Measurements from ENCODE around the gene CSF1R. TPM values are rescaled to one million over a fixed set of nuclear protein-coding genes. Genes with fewer than 3 reads are reported as not detected.

Gene CSF1R
- total and polyA plus RNA-seq, 2 of the 8 experiments (the other 6 are each of a cell fraction or from before 2014, with no cell fraction given), result 0.12 TPM; not detected in 1

DNA sequence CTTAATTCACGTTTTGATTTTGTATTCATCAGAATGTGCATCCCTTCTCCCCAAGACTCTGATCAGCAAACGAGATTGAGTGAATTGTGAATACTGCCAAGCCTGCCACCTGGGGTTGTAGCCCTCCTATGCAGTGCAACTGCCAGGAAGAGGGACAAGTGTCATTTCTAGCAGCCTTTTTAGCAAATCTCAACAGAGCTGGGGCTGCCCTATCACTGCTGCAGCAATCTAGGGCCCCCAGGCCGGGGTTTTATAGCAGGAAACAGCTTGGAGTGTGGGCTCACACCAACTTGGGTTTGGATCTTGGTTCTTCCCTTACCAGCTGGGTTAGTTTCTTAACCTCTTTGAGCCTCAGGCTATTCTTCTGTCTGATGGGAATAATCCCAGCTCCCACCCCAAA lies 4.0 kb downstream of the CSF1R start:
- Histone ChIP-seq H2BK15ac (ENCODE audit: low read length) (no peak overlapping the region), H2BK20ac (ENCODE audit: low read length) (no peak overlapping the region), H3K79me1 (ENCODE audit: low read depth, low read length) (no peaks in the 10 kb centered on the region), H3K9me3 (ENCODE audit: insufficient read depth in 2 of 2, low read depth in 1 of 2, low read length in 1 of 2) (no peaks in the 10 kb centered on the region), H3K14ac (ENCODE audit: insufficient read length) (no peak overlapping the region), H4K8ac (ENCODE audit: extremely low read depth, insufficient read depth, low read length) (no peak overlapping the region), H3K9ac (replicated peaks in 1 of 4; ENCODE audit: extremely low read depth in 1 of 4, low read depth in 3 of 4, low read length in 3 of 4) (no peak overlapping the region), H2AFZ (ENCODE audit: low read length) (peak overlapping the region; percentile 75; the same call in 1 of the 2 replicates), H4K91ac (replicated peaks; ENCODE audit: insufficient read length, low read length) (no peak overlapping the region), H4K5ac (ENCODE audit: insufficient read length, low read depth, low read length) (no peak overlapping the region), H3K23me2 (ENCODE audit: low read depth, low read length) (no peaks in the 10 kb centered on the region; the same call in 1 of the 2 replicates), H3K27ac (ENCODE audit: low read depth, low read length) (no peak overlapping the region), H3K4me2 (ENCODE audit: insufficient read depth in 1 of 2, low read depth in 2 of 2, low read length in 2 of 2) (no peak overlapping the region), H4K20me1 (replicated peaks in 1 of 2; ENCODE audit: control insufficient read depth in 1 of 2, insufficient read depth in 2 of 2, low read length in 2 of 2) (no peaks in the 10 kb centered on the region), H2BK12ac (ENCODE audit: low read depth, low read length) (no peak overlapping the region), H3K27me3 (replicated peaks in 1 of 4; ENCODE audit: control insufficient read depth in 3 of 4, extremely low read depth in 1 of 4, insufficient read depth in 3 of 4, low read length in 3 of 4) (no peaks in the 10 kb centered on the region; a peak in 1 of 7 replicates), H3K23ac (ENCODE audit: insufficient read length) (no peak overlapping the region), H2AK5ac (ENCODE audit: low read depth, low read length) (no peak overlapping the region), H2BK120ac (replicated peaks; ENCODE audit: low read depth, low read length) (no peak overlapping the region), H3K18ac (ENCODE audit: extremely low read depth, low read length) (no peak overlapping the region), H3K4me3 (ENCODE audit: extremely low read depth in 1 of 4, insufficient read depth in 2 of 4, low read depth in 3 of 4, low read length in 4 of 4) (no peak overlapping the region), H3K36me3 (ENCODE audit: control insufficient read depth in 2 of 4, insufficient read depth in 4 of 4, low read length in 3 of 4) (no peaks in the 10 kb centered on the region), H3K4ac (replicated peaks; ENCODE audit: insufficient read length, low read depth, low read length) (no peak overlapping the region), H3K4me1 (replicated peaks in 1 of 4; ENCODE audit: control insufficient read depth in 3 of 4, insufficient read depth in 4 of 4, low read length in 3 of 4) (peaks cover 0 to 6% (median 1%) of the 10 kb centered on the region in 4 experiments; a peak in 5 of 7 replicates), H2BK5ac (ENCODE audit: low read depth, low read length) (no peak overlapping the region), H3K56ac (replicated peaks; ENCODE audit: insufficient read length, low read depth, low read length) (no peak overlapping the region), H3K79me2 (ENCODE audit: control insufficient read depth in 1 of 2, insufficient read depth in 2 of 2, low read length in 2 of 2) (no peaks in the 10 kb centered on the region)
- CTCF ChIA-PET (ENCODE audit: partially characterized antibody), result interaction anchor here (1.0 to 2.5 kb wide), 4 partner anchors 18 to 136 kb away, joined by 3 to 12 read pairs (median 4); no protein-coding TSS in a partner anchor
- FAIRE-seq (no peak), DNase-seq (ENCODE audit: low read depth in 1 of 2, low spot score in 2 of 2) (no peak)
- WGBS, 2 experiments (ENCODE audit: extremely low coverage in 1 of 2, insufficient coverage in 1 of 2, insufficient read length in 1 of 2, insufficient replicate concordance in 2 of 2, low coverage in 1 of 2, low lambda C conversion rate in 2 of 2, missing lambda C conversion rate in 1 of 2), result 42% methylated on average over 3 of the region's 3 CpGs; no CpG with 5 or more reads in 1 of the 2 experiments
- TF ChIP-seq SIX5 (IDR thresholded peaks at IDR 0.05; ENCODE audit: low read depth, low read length), result no peak
- TF ChIP-seq BACH1 (IDR thresholded peaks at IDR 0.05; ENCODE audit: low read length), result no peak
- no peak for TF ChIP-seq YY1 (IDR thresholded peaks at IDR 0.05; ENCODE audit: low read depth, low read length)
- no peak for TF ChIP-seq SP4 (IDR thresholded peaks at IDR 0.05; ENCODE audit: low read length)
- no peak for TF ChIP-seq ASH2L (IDR thresholded peaks at IDR 0.05; ENCODE audit: low read length)
- TF ChIP-seq NANOG (IDR thresholded peaks at IDR 0.05; ENCODE audit: insufficient read depth, low read depth, low read length, poor library complexity, severe bottlenecking), result no peak
- TF ChIP-seq HDAC6 (IDR thresholded peaks at IDR 0.05; ENCODE audit: low read depth, low read length), result no peak
- no peak for TF ChIP-seq ZNF274 (IDR thresholded peaks at IDR 0.05; ENCODE audit: borderline replicate concordance, extremely low read depth, low read length)
- TF ChIP-seq TEAD4 (IDR thresholded peaks at IDR 0.05; ENCODE audit: low read depth, low read length), result no peak
- no peak for TF ChIP-seq RFX5 (IDR thresholded peaks at IDR 0.05; ENCODE audit: borderline replicate concordance, low read depth, low read length)
- TF ChIP-seq, protein P1, sequence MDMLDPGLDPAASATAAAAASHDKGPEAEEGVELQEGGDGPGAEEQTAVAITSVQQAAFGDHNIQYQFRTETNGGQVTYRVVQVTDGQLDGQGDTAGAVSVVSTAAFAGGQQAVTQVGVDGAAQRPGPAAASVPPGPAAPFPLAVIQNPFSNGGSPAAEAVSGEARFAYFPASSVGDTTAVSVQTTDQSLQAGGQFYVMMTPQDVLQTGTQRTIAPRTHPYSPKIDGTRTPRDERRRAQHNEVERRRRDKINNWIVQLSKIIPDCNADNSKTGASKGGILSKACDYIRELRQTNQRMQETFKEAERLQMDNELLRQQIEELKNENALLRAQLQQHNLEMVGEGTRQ (IDR thresholded peaks at IDR 0.05; ENCODE audit: low read length), result no peak
- TF ChIP-seq SAP30 (IDR thresholded peaks at IDR 0.05; ENCODE audit: insufficient read depth, insufficient replicate concordance, low read length), result no peak
- POLR2A ChIA-PET (ENCODE audit: partially characterized antibody), result no interaction called here
